Measurements from ENCODE around the gene ARHGAP19.

Gene ARHGAP19, protein sequence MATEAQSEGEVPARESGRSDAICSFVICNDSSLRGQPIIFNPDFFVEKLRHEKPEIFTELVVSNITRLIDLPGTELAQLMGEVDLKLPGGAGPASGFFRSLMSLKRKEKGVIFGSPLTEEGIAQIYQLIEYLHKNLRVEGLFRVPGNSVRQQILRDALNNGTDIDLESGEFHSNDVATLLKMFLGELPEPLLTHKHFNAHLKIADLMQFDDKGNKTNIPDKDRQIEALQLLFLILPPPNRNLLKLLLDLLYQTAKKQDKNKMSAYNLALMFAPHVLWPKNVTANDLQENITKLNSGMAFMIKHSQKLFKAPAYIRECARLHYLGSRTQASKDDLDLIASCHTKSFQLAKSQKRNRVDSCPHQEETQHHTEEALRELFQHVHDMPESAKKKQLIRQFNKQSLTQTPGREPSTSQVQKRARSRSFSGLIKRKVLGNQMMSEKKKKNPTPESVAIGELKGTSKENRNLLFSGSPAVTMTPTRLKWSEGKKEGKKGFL

GRCh38 chr10:97292097-97292861 is at the start of gene ARHGAP19:
ARHGAP19 (minus strand) TSS chr10:97292637; CDS start chr10:97292627, 10 bp downstream.
- peak; percentile 60 to 94 for DNase-seq (ENCODE audit: low read depth in 1 of 2, low spot score in 1 of 2)

- no peak for DNase-seq (ENCODE audit: low read depth in 1 of 2, low spot score in 1 of 2)
These were observed 49.0 kb upstream of the ARHGAP19 start for GRCh38 chr10:97341416-97341815.

- no peak for DNase-seq (ENCODE audit: low read depth in 1 of 2, low spot score in 1 of 2)
These were observed 45.6 kb upstream of the ARHGAP19 start for GRCh38 chr10:97338041-97338440.

GRCh38 chr10:97336942-97337831 is 44.8 kb upstream of the ARHGAP19 start:
- no peak for DNase-seq (ENCODE audit: low read depth in 1 of 2, low spot score in 1 of 2)

DNA sequence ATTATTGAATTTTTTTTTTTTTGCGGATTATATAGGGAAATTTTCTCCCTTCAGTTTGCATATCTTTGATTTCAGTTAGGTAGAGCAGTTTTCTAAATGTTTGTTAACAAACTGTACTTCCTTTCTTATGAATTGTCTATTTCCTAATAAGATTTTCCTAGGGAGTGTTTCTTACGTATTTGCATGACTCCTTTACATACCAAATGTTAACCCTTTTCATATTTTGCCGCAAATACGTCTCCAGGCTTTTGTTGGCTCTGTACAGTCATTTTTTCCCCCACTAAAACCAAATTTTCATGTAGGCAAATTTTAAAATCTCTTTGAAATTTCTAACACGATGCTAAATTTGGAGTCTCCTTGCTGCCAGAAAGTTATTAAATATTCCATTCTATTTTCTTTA is 44.0 kb upstream of the ARHGAP19 start:
- DNase-seq (ENCODE audit: low read depth in 1 of 2, low spot score in 1 of 2): no peak

DNA sequence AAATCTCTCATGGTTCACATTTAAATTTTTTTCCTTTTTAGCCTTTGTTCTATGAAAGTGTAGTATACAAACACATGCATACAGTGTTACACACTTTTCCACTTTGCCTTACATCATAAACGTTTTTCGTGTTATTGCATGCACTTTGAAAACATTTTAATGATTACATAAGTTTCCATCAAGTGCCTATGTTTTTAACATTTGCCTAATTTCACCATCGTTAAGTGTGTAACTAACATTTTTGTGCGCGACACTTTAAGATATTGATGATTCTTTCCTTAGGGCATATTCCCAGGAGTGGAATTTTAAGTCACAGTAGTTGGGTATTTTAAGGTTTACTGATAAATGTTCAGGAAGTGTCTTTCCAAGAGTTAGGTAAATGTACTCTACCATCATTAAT is 43.6 kb upstream of the ARHGAP19 start:
- no peak for DNase-seq (ENCODE audit: low read depth in 1 of 2, low spot score in 1 of 2)

- DNase-seq (ENCODE audit: low read depth in 1 of 2, low spot score in 1 of 2): no peak
These were observed 42.8 kb upstream of the ARHGAP19 start for GRCh38 chr10:97335188-97335619.

DNA sequence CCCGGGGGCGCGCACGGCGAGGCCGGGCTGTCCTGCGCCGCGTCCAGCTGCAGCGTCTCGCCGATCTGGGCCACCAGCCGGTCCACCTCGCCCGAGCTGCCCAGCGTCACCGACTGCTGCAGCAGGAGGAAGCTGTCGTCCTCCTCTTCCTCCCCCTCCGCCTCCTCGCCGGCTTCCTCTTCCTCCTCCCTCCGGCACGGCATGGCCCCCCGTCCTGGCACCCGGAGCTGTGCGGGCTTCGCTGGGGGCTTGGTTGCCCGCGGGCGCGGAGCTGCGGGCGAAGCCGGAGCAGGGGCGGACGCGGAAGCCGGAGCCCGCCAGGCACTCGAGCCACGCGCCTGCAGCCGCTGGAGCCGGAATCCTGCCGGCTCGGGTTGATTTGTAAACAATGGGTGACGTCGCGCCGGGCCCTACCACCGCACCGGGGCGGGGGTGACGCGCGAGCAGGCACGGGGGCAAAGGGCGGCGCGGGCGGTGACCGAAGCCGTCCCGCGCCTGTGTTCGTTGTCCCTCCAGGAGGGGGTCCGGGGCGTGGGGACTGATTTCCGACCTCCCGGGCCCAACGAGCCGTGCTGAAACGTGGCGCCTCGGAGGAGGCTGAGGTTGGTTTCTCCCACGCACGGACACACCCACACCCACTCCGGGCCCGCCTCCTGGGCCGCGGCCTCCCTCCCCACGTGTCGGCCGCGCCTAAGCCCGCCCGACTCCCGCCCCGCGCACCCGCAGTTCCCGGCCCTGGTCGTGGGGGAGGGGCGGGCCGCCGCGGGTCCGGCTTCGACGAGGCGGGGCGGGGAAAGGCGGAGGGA is 42.1 kb upstream of the ARHGAP19 start, which contains the start of gene FRAT2:
Gene FRAT2 (minus strand): TSS at position 360 of the 806 bp plus-strand sequence. CDS start 157 bp downstream, at position 203.
- peak; percentile 78 to 80 for DNase-seq (ENCODE audit: low read depth in 1 of 2, low spot score in 1 of 2)

DNA sequence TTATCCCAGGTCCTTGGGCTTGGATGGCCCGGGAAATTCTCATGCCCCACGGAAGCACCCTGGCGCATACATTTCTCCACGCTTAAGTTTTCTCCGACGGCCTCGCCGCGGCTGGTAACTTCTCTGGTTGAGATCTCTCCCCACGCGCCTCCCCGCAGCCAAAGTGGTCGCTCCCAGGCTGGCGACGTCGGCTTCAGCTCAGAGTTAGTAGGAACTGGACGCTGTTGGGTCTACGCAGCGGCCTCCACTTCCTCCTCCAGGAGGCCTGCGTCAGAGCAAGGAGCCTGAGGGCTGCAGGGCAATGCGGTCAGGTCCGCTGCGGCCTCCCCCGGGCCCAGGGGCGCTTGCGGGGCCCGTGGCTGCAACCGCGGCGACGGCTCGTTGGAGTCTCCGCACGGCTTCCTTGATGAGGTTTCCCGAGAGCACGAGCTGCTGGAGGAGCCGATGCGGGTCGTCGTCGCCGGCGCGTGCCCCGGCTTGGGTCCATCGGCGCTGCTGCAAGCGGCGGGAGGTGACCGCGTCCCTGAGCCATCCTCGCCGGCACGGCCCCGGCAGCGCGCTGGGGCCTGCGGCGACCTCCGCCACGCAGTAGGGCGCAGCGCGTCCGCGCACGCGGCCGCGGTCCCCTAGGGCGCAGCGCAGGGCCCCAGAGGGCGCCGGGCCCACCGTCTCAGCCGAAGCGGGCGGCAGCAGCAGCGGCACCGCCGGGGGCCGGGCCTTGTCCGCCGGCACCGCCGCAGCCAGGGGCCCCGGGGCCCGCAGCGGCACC is 41.3 kb upstream of the ARHGAP19 start:
- peak in 1 of 2 donors; percentile 9 for DNase-seq (ENCODE audit: low read depth in 1 of 2, low spot score in 1 of 2)

- DNase-seq (ENCODE audit: low read depth in 1 of 2, low spot score in 1 of 2): no peak
These were observed 40.8 kb upstream of the ARHGAP19 start for GRCh38 chr10:97333351-97333600.

GRCh38 chr10:97332591-97333350 is 40.3 kb upstream of the ARHGAP19 start:
- DNase-seq (ENCODE audit: low read depth in 1 of 2, low spot score in 1 of 2): no peak

- DNase-seq (ENCODE audit: low read depth in 1 of 2, low spot score in 1 of 2): no peak
These were observed 38.8 kb upstream of the ARHGAP19 start for GRCh38 chr10:97331153-97331703.

GRCh38 chr10:97329766-97330165 is 37.3 kb upstream of the ARHGAP19 start:
- DNase-seq (ENCODE audit: low read depth in 1 of 2, low spot score in 1 of 2): no peak

- no peak for DNase-seq (ENCODE audit: low read depth in 1 of 2, low spot score in 1 of 2)
These were observed 36.4 kb upstream of the ARHGAP19 start for GRCh38 chr10:97328646-97329453.

- no peak for DNase-seq (ENCODE audit: low read depth in 1 of 2, low spot score in 1 of 2)
These were observed 35.2 kb upstream of the ARHGAP19 start for GRCh38 chr10:97327348-97328294.

GRCh38 chr10:97325754-97326153 is 33.3 kb upstream of the ARHGAP19 start:
- DNase-seq (ENCODE audit: low read depth in 1 of 2, low spot score in 1 of 2): no peak

- DNase-seq (ENCODE audit: low read depth in 1 of 2, low spot score in 1 of 2): no peak
These were observed 31.1 kb upstream of the ARHGAP19 start for GRCh38 chr10:97323501-97323900.
